Bone marrow (tissue), 2 donors: ENCODE data around the gene OGFOD2.

Experiments used
- DNase-seq, 2 donors: peaks; one replicate each; lab custom pipeline; 2025; lab: John Stamatoyannopoulos, UW

Gene OGFOD2

GRCh38 chr12:122989225-122989839 lies 14.3 kb downstream of the OGFOD2 start:
- DNase-seq, result no peak

GRCh38 chr12:122989874-122990419 lies 14.9 kb downstream of the OGFOD2 start:
- DNase-seq, result no peak

DNA sequence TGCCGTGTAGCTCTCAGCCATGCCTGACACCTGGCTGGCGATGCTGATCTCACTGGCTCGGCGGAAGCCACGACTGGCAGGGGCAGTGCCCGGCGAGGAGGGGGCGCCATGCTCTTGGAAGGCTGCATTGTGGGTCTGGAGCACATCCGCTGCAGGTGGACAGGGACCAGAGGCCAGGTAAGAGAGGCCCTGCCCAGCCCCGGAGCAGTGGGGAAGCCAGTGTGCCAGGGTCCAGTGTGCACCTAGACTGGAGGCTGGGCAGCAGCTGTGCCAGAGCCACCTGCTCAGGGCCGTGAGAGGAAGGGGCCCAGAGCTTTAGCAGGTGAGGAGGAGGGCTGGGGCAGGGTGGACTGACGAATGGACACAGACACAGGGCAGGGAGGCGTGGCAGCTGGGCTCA lies 15.5 kb downstream of the OGFOD2 start:
- DNase-seq, result no peak

DNA sequence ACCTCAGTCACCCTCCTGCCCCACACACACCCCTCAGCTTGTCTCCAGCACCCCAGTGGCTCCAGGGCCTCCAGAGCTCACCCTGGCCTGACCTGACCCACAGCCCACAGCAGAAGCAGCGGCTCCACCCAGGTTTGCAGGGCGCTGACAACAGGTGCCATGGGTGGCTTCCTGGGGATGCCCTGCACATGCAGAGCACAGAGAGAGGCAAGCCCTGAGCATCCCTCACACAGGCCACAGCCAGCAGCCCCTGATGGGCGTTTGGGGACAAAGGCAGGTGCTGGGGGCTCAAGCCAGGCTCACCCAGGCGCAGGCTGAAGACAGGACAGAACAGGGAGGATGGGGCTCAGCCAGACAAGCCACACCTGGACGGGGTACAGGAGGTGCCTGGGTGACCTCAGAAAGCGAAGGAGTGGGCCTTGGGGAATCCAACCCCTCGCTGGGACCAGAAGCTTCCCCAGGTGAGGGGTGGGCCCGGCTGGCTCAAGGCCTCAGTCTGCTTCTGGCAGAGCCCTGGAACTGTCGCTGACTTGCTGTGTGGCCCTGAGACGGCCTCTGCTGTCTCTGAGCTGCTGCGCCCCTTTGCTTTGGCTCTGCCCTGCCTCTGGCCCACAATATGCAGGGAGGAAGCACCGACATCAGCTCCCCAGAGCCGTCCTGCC lies 16.0 kb downstream of the OGFOD2 start:
- DNase-seq, result no peak

- DNase-seq, result no peak
Measured at GRCh38 chr12:122991623-122992275, 16.7 kb downstream of the OGFOD2 start.

GRCh38 chr12:122992386-122992785 lies 17.3 kb downstream of the OGFOD2 start:
- DNase-seq, result no peak

DNA sequence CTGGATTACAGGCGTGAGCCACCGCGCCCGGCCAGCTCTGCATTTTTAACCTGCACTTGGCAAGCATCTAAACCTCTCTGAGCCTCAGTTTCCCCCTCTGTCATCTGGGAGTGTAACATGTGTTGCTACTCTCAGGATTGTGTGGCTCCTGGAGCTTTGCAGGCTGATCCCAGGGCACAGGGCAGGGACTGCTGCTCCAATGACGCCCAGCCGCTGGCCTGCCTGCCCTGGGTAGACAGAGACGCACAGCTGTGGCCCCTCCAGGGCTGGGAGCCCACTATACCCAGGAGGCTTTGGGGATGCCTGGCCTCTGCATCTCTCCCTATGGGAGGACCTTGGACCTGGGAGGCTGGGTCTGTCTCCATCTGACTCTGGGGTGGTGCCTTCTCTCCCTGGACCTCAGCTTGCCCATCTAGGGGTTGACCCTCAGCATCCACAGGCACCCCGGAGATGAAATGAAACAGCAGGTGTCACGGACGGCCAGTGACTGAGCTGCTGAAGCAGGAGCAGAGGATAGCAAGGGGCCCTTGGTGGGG lies 19.2 kb downstream of the OGFOD2 start:
- no peak for DNase-seq

DNA sequence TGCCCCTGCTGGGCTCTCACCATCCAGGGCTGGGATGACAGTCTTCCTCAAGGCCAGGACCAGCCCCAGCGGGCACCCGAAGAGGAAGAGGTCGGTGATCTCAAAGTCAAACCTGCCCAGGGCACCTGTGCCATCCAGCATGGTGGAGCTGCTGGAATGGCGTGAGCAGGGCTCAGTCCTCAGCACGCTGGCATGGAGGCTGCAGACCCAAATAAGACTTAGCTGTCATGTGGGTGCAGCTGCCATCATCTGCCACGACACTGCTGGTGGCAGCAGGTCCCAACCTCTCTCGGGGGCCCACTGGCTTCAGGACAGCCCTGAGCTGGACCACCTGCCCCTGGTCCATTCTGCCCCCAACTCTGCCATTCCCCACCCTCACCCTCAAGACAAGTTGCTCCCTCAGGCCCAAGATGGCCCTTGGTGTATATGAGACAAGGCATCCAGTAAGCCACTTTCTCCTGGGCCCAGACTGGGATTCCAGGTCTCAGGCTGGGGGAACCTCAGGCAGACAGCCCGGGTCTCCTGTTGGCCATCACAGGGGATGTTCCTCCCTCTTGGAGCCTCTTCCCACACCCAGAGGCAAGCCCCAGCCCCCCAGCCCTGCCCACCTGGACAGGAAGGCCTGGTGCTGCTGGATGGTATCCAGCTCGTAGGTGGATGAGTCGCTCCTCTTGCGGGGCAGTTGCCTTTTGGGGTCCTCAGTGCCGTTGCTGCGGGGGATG lies 19.9 kb downstream of the OGFOD2 start:
- no peak for DNase-seq

DNA sequence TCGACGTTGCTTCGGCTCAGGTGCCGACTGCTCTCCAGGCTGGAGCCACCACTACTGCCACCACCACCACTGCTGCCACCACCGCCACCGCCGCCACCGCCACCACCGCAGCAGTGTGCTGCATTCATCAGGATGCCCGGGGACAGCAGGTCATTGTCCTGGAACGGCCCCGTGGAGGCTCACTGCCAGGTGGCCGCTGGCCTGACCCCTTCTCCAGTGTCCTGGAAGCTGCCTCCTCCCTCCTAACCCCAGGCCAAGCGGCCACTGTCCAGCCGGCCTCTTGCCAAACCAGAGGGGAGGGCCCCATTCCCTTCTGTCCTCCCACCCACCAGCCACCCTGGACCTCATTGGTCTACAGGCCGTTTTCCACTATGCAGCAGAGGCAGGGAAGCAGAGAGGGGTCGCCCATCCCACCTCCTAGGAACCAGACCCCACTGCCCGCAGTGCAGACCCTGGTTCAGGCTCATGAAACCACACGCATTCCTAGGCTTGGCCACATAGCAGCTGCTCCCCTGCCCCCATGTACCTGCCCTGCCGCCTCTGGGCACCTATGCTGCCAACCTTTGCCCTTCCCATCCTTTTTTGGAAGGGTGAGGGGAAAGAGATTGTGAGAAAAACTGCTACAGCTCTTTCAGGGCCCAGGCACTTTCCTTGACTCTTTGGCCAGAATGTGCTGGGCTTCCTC lies 20.6 kb downstream of the OGFOD2 start:
- no peak for DNase-seq

DNA sequence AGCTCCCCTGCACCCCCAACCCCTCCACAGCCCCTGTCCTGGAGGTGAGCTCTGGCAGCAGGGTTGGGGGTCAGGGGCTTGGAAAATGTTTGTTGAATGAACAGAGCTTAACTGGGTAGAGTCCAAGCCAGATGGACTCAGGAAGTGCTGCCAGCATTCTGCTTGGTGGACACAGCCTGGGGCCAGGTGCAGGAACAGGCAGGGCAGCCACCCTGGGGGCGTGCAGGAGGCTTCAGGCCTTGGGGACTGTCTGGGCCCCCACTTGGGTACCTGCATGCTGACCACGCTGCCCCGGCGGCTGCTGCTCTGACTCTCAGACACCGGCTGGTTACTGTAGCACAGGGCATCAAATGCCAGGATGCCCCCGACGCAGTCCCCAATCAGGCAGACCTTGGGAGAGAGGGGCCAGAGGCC lies 21.2 kb downstream of the OGFOD2 start:
- no peak for DNase-seq

GRCh38 chr12:122996621-122997342 lies 21.7 kb downstream of the OGFOD2 start:
- DNase-seq, result no peak

GRCh38 chr12:122997343-122998250 lies 22.6 kb downstream of the OGFOD2 start:
- DNase-seq, result no peak

GRCh38 chr12:122998316-122998715 lies 23.3 kb downstream of the OGFOD2 start:
- no peak for DNase-seq

- no peak for DNase-seq
Measured at GRCh38 chr12:122999196-122999946, 24.3 kb downstream of the OGFOD2 start.

DNA sequence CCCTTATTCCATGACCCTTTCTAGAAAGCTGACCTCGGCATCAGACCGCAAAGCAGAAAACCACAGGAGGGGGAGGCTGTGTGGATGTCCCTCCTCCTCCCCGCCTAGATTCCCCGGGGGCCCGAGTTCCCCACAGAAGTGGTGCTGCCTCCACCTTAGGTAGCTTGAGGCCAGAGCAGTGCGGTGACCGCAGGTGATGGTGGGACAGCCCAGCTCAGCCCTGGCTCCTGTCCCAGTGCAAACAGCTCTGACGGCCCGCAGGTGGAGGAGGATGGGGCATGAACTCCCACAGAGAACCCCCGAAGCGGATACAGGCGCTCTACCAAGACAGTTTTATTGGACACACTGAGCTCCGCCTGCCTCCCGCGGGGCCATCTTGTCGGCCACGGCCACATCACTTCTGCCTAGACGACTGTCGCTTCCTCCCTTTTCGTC lies 25.0 kb downstream of the OGFOD2 start:
- no peak for DNase-seq

DNA sequence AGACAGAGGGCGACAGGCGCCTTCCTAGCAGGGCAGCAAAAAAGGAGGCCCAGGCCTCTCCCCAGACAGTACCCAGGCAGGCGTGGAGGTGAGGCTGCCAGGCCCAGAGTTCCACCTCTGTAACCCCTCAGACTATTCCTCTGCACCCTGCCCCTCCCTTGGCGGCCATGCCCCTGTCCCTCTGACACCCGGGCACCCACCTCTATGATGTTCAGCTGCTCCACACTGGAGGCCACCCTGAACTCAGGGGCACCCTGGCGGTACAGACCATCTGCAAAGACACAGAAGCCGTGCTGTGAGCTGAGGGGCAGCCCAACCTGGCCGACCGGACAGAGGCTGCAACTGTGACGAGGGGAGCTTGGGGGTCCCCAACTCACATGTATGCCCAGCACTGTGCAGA lies 25.5 kb downstream of the OGFOD2 start:
- no peak for DNase-seq

DNA sequence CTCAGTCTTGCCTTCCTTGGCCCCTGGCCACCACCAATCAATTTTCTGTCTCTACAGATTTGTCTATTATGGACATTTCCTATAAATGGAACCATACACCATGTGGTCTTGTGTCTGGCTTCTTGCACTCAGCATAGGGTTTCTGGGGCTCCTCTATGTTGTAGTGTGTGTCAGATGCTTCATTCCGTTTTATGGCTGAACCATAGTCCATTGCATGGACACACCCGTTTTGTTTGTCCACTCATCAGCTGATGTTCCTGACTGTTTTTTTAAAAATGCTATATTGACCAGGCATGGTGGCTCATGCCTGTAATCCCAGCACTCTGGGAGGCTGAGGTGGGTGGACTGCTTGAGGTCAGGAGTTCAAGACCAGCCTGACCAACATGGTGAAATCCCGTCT lies 26.4 kb downstream of the OGFOD2 start:
- no peak for DNase-seq

DNA sequence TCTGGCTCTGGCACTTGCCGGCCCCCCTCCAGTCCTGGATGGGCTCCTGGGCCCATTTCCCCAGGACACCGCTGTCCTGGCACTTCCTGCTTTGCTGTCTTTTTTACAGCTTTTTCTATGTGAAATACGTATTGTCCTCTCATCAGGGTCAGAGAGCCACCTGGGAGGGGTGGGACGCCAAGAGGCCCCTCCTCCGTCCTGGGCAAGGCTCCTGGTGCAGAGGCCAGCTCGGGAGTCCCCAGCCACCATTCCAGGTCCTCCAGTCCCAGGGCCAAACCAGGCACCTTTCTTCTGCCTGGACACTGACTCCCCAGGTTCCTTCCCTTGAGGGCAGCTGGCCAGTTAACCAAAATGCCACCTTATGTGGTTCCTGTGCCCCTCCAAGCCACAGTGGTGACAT lies 28.2 kb downstream of the OGFOD2 start:
- DNase-seq, result no peak

GRCh38 chr12:123004287-123004686 lies 29.2 kb downstream of the OGFOD2 start:
- DNase-seq, result no peak
